HG03097 (cell line): Measurements from ENCODE around the gene FAM227A.

Source experiments
- ATAC-seq: cut with Tn5 transposase; IDR thresholded peaks from one replicate; pipeline ENCODE4 v1.9.1; 2021; ENCODE audit not compliant: unreplicated experiment, low FRiP score

Gene FAM227A

DNA sequence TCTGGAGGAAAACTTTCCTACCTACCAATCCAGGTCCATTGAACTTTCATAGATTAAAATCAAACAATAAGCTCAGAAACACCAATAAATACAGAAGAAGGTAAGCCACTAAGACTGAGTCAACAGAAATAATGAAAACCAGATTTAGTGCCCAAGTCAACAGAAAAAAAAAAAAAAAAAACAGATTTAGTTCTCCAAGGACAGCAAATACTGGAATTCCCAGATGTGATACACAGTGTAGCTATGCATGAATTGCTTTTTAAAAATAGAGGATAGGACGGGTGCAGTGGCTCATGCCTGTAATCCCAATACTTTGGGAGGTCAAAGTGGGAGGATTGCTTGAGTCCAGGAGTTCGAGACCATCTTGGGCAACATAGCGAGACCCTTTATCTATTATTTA is 101.9 kb downstream of the FAM227A start:
- no peak for ATAC-seq

DNA sequence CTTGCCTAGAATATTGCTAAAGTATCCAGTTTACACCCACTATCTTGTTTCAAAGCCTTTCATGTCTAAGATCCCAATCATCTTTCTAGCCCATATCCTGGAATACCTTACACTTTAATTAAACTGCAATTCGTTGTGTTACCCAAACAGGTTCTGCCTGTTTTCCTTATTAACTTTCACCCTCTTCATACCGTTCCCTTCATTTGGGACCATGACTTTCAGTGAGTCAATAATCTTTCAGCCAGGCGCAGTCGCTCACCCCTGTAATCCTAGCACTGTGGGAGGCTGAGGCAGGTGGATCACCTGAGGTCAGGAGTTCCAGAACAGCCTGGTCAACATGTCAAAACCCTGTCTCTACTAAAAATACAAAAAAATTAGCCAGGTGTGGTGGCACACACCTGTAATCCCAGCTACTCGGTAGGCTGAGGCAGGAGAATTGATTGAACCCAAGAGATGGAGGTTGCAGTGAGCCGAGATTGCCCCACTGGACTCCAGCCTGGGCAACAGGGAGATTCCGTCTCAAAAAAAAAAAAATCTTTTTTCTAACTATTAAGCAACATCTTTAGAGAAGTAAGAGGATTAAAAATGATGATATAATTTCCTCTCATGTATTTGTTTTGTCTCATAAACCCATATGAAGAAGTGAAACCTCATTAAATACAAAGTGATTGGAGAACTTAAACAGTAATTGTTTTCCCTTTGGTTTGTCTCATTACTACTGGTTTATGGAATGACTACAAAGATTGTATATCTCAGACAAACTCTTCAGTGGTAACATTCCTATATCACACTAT is 106.9 kb downstream of the FAM227A start:
- no peak for ATAC-seq

DNA sequence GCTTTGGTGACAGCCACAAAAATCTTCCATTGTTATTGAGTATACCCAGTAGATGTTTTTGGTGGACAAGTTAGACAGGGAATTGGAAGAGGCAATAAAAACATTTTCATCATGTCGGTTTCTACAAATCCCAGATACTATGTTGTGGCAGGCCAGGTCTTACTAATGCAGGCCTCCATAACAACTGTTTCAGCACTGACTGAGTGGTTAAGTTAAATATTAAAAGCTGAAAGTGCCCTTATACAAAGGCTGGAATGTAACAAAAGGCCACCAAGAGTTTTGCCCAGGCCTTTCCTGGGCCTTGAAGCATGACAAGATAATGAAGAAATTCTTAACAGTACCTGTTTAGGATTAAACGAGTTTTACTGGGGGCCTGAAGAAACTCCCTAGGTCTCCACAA is 115.5 kb downstream of the FAM227A start:
- ATAC-seq, result no peak

DNA sequence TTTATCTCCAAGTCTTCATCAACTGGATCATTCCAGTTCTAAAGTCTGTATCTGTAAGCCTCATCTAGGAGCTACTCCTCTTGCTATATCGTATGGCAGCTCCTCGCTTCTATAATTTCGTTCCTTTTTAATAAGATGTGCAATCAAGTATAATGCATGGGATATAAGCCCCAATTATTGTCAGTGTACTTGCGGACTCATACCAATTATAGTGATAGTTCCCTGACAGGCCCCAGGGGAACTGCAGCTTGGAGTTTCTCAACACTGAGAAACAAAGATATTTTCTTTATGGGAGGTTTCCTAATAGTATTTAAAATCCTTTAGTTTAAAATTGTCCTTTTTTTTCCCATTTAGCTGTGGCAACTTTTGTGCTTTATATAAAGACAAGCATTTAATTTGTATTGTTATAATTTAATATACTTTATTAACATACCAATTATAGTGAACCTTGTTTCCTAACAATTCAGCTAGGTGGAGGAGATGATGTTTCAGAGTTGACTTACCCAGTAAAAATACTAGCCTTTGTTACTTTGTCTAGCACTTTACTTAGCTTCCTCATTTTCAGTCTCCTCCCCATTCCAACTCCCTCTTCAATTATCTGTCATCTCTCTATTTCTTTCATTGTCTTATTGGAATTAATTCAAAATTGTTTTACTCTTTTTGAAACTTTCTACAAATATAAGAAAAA is 124.8 kb downstream of the FAM227A start:
- no peak for ATAC-seq
